ENCODE measurements around the gene ITGB8. TPM values are rescaled to one million over a fixed set of nuclear protein-coding genes. Genes with fewer than 3 reads are reported as not detected.

Gene ITGB8
- total RNA-seq, 4 donors from 2014 or later: 199 to 606 (median 388) TPM

DNA sequence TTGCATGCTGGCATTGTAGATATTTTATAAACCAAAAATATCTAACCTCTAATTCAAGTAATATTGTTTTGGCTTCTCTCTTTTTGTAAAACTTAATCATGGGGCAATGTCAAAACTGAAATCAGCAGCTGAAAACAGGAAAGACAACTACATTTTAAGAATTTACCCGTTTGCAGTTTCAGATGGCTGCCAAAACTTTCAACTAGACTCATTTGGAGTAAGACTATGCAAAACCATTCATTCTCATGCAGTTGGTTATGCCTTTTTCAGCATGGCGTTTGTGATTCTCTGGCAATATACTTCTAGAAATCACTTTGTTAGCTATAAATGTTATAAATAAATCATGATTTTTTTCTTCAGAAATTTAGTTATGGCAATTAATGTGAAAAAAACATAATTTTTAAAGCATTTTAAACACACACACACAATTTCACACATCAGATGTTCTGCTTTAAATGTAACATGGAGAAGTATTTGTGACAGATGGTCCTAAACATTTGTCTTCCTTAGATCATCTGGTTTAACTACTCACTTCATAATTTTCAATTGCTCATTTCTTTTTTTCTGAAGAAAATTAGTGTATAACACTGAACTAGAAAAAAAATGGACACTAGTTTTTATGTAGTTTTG, 116.4 kb downstream of the ITGB8 start:
- TF ChIP-seq POLR2A (IDR thresholded peaks at IDR 0.05) (no peak), EP300 (IDR thresholded peaks at IDR 0.05) (no peak)
- TF ChIP-seq, protein P1, sequence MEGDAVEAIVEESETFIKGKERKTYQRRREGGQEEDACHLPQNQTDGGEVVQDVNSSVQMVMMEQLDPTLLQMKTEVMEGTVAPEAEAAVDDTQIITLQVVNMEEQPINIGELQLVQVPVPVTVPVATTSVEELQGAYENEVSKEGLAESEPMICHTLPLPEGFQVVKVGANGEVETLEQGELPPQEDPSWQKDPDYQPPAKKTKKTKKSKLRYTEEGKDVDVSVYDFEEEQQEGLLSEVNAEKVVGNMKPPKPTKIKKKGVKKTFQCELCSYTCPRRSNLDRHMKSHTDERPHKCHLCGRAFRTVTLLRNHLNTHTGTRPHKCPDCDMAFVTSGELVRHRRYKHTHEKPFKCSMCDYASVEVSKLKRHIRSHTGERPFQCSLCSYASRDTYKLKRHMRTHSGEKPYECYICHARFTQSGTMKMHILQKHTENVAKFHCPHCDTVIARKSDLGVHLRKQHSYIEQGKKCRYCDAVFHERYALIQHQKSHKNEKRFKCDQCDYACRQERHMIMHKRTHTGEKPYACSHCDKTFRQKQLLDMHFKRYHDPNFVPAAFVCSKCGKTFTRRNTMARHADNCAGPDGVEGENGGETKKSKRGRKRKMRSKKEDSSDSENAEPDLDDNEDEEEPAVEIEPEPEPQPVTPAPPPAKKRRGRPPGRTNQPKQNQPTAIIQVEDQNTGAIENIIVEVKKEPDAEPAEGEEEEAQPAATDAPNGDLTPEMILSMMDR (IDR thresholded peaks at IDR 0.05): no peak
- peaks cover 0 to 17% (median 0%) of the 10 kb centered on the region in 4 donors for H3K9me3 ChIP-seq
- 39 to 45% methylated on average over 2 of the region's 2 CpGs for WGBS, 2 donors

DNA sequence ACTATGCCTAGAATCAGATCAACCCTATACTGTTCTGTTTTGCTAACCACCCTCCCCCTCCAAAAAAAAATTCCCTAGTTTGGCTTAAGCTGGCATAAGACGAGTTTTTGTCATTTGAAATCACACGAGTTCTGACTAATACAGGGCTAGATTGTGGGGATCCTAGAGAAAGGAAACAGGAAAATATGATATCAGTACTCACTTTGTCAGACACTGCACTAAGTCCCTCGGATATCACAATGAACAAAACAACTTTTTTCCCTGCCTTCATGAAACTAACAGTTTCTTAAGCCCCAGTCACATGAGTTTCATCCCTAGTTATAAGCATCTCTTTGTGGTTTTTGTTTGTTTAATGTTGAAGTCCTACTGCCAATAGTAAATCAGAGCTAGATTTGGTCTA, 118.5 kb downstream of the ITGB8 start:
- TF ChIP-seq POLR2A (IDR thresholded peaks at IDR 0.05) (no peak), EP300 (IDR thresholded peaks at IDR 0.05) (no peak)
- TF ChIP-seq, protein P1 (IDR thresholded peaks at IDR 0.05): no peak
- H3K9me3 ChIP-seq: peaks cover 0 to 17% (median 0%) of the 10 kb centered on the region in 4 donors
- no peak for DNase-seq (ENCODE audit: low spot score in 2 of 2)
- no peaks in the 10 kb centered on the region for H3K27me3 ChIP-seq
- peak overlapping the region in 2 of 4 donors; percentile 30 to 68 for H3K27ac ChIP-seq
- H3K36me3 ChIP-seq: no peaks in the 10 kb centered on the region
- H3K4me3 ChIP-seq: no peak overlapping the region
- H3K4me1 ChIP-seq: peaks cover 0 to 2% (median 0%) of the 10 kb centered on the region in 4 donors
- WGBS, 2 donors: 53 to 54% methylated on average over 3 of the region's 3 CpGs

More for the DNA sequence above, 116.4 kb downstream of the ITGB8 start:
- H3K4me3 ChIP-seq: no peak overlapping the region
- H3K27ac ChIP-seq: no peak overlapping the region
- peaks cover 0 to 20% (median 5%) of the 10 kb centered on the region in 4 donors for H3K4me1 ChIP-seq
- H3K36me3 ChIP-seq: no peaks in the 10 kb centered on the region
- DNase-seq (ENCODE audit: low spot score in 2 of 2): no peak
- no peaks in the 10 kb centered on the region for H3K27me3 ChIP-seq

DNA sequence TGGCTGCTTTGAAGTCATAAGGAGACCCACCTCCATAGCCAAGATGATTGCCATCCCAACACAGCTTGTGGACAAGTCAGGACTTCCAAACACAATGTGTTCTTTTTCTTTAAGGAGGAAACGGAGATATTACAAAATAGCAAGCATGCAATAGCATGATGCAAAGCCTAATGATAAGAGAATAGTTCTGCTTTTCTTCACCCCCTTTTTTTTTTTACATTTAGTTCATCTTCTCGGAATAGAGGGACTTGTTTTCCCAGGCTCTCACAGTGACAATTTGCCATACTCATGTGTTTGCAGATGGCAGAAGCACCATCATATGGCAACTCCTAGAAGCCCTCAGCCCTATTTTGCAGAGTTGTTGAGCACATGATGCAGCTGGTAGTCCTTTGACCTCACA, 119.8 kb downstream of the ITGB8 start:
- no peaks in the 10 kb centered on the region for H3K36me3 ChIP-seq
- 85% methylated on average over 2 of the region's 2 CpGs for WGBS, 2 donors

DNA sequence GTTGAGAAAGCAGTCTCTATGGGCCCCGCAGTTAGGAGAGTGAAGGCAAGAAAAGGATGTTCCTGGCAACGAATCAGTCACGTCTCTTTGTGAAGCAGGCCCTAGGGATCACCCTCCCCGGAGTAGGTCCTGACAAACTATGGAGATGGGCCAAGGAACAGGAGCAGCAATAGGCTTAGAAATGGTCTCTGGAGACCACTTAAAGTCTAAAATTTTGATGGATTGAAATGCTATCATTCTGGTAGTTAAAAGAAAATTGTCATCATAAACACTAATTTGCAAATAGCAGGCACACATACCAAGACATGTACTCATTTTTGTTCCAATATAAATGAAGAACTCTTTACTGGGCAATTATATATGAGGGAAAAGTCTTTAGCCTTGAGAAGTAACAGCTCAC, 123.5 kb downstream of the ITGB8 start:
- 67 to 82% methylated on average over 4 of the region's 4 CpGs for WGBS, 2 donors
- no peaks in the 10 kb centered on the region for H3K9me3 ChIP-seq
- no peaks in the 10 kb centered on the region for H3K27me3 ChIP-seq
- H3K4me3 ChIP-seq: no peak overlapping the region
- H3K27ac ChIP-seq: no peak overlapping the region
- no peaks in the 10 kb centered on the region for H3K4me1 ChIP-seq
- TF ChIP-seq POLR2A (IDR thresholded peaks at IDR 0.05) (no peak), EP300 (IDR thresholded peaks at IDR 0.05) (no peak)
- TF ChIP-seq, protein P1 (IDR thresholded peaks at IDR 0.05): no peak
- H3K36me3 ChIP-seq: no peaks in the 10 kb centered on the region
- DNase-seq (ENCODE audit: low spot score in 2 of 2): no peak

More for the DNA sequence above, 119.8 kb downstream of the ITGB8 start:
- Histone ChIP-seq H3K27ac (no peak overlapping the region), H3K4me3 (no peak overlapping the region), H3K27me3 (no peaks in the 10 kb centered on the region), H3K4me1 (no peaks in the 10 kb centered on the region), H3K9me3 (peaks cover 0 to 4% (median 0%) of the 10 kb centered on the region in 4 donors)
- TF ChIP-seq, protein P1 (IDR thresholded peaks at IDR 0.05): no peak
- no peak for TF ChIP-seq POLR2A (IDR thresholded peaks at IDR 0.05)
- no peak for TF ChIP-seq EP300 (IDR thresholded peaks at IDR 0.05)
- no peak for DNase-seq (ENCODE audit: low spot score in 2 of 2)

DNA sequence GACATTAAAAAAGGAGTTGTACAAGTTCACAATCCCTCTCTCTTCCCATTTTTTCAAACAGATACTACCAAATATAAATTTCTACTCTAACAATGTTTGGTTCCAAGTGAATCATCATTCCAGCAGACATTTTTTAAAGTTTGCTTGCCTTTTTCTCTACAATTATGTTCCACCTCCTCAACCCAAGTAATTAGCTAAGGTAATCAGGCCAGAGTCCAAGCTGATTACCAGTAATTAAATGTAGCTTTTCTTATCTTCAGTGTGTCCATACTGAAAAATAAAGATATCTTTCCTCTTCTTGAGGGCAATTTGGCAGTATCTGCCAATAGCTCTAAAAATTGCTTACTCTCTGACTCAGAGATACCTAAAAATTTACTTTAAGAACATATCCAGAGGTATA, 126.0 kb downstream of the ITGB8 start:
- H3K9me3 ChIP-seq: no peaks in the 10 kb centered on the region
- no peak for DNase-seq (ENCODE audit: low spot score in 2 of 2)
- TF ChIP-seq POLR2A (IDR thresholded peaks at IDR 0.05): no peak
- no peak for TF ChIP-seq EP300 (IDR thresholded peaks at IDR 0.05)
- TF ChIP-seq, protein P1 (IDR thresholded peaks at IDR 0.05): no peak
- H3K27me3 ChIP-seq: no peaks in the 10 kb centered on the region
- no peaks in the 10 kb centered on the region for H3K36me3 ChIP-seq
- H3K4me3 ChIP-seq: no peak overlapping the region
- no peak overlapping the region for H3K27ac ChIP-seq
- no peaks in the 10 kb centered on the region for H3K4me1 ChIP-seq

All from tibial nerve (tissue), 4 donors.